ENCODE measurements around the gene BARHL2.

The BARHL2 gene

DNA sequence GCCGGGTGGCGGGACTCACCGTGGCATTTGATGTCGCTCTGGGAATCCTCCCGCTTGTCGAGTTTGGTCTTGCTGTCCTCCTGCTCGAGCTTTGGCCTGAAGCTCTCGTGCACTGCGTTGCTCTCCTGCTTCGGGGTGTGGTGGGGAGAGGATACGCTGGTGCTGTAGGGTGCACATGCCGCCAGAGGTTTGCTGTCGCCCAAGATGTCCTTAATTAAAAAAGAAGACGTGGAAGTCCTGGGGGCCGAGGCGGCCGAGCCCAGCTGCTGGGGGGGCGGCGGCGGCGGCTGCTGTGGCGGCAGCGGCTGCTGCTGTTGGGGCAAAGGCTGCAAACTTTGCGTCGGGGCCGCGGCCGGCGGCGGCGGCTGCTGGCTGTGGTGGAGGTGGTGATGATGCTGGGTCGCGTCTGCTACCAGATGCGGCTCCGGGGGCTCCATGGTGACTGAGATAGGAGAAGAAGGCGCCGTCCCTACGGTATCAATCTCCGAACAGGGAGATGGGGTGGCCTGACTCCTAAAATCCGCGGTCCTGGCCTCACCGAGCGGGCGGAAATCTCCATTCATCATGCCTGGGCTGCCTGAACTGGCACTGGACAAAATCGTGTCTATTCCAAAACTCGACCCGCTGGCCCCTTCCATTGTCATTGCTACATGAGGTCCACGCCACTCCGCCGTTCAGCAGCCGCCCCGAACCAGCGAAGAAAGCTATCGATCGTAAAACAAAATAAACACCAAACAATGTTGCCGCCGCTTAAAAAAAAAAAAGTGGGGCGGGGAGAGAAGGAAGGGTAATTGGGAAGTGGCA is at the start of gene BARHL2:
Gene BARHL2, minus strand, starts transcription at position 751 of the 804 bp plus-strand sequence. Its CDS starts 107 bp downstream, at position 644.
- no peak for DNase-seq (ENCODE audit: low spot score)

DNA sequence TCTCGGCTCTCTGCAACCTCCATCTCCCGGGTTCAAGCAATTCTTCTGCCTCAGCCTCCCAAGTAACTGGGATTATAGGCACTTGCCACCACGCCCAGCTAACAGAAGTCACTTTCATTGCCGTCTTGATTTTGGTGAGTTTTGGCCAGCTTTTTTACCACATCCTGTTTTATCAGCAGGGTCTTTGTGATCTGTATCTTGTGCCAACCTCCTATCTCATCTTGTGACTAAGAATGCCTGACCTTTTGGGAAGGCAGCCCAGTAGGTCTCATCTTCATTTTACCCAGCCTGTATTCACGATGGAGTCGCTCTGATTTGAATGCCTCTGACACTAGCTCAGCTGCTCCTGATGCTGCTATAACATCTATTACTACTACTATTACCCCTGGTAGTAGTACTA is 46.8 kb upstream of the BARHL2 start:
- no peak for DNase-seq (ENCODE audit: low spot score)

DNA sequence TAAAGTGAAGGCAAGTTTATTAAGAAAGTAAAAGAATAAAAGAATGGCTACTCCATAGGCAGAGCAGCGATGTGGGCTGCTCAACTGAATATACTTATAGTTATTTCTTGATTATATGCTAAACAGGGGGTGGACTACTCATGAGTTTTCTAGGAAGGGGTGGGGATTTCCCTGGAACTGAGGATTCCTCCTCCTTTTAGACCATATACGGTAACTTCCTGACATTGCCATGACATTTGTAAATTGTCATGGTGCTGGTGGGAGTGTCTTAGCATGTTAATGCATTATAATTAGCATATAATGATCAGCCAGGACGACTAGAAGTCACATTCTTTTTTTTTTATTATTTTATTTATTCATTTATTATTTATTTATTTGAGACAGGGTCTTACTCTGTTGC is 46.4 kb upstream of the BARHL2 start:
- DNase-seq (ENCODE audit: low spot score), result no peak

DNA sequence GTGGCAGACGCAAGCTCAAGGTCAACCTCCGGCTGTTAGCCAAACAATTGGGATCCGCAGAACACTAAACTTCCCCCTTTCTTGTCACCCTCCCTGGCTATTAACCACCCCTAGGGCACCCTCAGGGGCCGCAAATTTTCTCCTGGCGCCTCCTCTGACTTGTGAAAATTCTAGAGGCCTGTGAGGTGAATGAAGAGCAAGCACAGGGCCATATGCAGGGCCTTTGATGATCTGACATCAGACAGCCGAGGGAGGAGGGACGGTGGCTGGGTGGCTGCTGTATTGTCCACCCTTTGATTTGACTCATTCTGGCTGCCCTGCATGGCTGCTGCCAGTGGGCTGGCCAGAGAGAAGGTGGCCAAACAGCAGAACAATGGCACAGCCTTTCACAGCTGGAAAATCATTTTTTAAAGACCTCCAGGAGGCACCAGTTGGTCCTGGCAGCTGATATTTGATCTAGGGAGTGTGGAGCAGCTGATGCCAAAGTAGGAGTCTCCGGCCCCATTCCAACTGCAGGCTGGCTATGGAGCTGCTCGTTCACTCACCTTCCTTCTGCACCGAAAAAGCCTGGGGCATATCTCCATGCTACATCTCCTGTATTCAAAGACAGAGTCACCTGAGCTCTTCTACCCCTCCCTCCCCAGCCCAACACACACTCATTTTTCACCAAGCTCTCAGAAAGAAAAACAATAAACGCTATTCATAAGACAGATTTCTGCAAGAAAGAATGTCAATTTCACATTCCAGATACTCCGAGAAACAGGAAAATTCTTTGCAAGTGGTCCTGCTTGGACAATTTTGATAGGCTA is 44.9 kb upstream of the BARHL2 start:
- DNase-seq (ENCODE audit: low spot score), result no peak

DNA sequence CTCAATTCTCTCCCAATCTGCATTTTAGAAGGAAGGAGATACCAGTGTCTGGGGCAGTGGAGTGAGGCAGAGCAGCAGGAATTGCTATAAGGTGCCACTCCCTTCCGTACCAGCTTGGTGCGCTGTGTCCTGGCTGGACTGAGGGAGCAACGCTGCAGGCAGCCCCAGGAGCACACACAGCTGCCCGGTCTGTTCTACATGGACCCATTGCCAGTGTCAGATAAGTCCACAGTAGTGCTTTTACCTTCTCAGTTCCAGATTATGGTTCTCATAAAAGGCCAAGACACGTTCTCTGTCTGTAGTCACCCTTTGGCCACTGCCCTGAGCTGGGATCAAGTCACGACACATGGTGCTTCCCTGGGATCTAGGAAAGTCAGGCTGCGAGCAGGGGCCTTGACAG is 44.1 kb upstream of the BARHL2 start:
- DNase-seq (ENCODE audit: low spot score), result no peak

DNA sequence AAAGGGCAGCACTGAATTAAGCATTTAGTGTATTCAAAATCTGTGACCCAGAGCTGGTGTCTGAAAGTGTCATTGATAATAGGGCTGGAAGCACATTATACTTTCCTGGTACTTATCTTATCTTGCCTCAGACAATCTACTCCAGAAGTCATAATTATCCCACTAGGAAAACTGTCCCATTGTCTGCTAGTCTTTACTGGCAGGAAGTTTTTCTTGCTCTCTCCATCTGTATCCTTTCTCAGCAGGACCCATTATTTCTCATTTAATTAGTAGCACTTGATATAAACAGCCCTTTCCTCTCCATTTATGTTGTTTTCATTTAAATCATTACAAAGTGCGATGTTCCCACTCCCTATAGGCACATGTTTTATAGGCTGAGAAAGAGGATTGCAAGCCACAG is 36.5 kb upstream of the BARHL2 start:
- DNase-seq (ENCODE audit: low spot score), result no peak

DNA sequence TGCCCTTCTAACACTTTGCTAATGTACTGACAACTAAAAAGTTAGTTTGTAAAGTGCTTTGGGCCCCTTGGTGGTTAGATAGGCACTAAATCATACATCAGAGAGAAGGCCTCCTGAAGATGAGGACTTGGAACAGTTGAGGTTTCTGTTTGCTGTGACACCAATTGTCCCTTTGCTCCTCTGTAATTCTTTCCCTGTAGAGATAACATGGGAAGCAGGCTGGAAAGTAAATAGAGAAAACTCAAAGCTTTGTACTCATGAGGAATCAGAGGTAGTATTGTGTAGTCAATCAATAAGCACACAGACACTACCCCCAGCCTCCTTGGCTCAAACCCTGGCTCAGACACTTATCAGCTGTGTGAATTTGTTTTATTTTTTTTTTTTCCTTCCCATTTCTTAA is 31.6 kb upstream of the BARHL2 start:
- DNase-seq (ENCODE audit: low spot score), result no peak

DNA sequence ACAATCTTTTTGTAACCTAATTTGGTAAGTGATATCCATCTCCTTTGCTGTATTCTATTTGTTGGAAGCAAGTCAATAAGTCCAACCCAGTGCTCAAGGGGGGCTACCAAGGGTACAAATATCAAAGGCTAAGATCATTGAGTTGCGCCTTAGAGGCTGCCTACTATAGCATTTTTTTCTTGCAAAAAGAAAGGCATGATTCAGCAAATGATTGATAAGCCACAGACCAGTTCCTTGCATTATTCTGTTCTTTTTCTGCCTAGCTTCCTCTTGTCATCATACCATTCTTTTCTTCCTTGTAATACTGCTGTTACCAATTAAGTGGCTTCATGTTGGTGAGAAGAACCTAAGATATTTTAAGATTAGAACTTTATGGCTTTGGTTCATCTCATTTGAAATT is 29.8 kb upstream of the BARHL2 start:
- no peak for DNase-seq (ENCODE audit: low spot score)

DNA sequence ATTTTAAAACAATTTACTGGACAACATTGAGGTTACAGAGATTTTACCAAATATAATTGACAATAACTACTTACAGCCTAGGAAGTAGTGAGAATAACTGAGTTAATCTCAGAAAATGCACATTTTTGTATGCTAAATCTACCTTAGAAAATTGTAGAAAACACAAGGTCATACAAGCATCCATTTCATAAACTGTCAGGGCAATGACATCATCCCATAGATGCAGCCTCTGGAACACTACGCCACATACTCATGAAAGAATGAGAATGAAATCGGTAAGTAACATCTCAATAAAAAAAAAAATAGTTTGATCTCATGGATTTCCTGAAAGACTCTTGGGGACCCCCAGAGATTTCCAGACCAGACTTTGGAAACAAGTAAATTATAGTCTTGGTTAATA is 28.9 kb upstream of the BARHL2 start:
- no peak for DNase-seq (ENCODE audit: low spot score)

DNA sequence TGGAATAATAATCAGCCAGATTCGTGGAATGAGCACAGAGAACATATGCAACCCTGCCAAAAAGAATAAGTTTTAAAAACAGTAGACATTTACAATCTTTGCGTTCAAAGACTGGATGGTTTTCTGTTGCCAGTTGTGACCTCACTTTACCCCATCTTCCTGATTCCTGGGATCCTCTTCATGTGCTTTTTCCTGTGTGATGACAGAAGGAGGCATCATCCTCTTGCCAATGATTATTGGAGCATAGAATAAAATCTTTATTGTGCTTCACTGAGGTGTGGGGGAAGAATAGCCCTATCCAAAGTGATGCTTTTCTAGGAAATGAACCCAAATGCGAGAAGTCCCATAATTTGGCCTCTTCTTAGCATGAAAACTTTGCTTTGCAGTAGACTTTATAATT is 15.0 kb upstream of the BARHL2 start:
- DNase-seq (ENCODE audit: low spot score), result no peak

DNA sequence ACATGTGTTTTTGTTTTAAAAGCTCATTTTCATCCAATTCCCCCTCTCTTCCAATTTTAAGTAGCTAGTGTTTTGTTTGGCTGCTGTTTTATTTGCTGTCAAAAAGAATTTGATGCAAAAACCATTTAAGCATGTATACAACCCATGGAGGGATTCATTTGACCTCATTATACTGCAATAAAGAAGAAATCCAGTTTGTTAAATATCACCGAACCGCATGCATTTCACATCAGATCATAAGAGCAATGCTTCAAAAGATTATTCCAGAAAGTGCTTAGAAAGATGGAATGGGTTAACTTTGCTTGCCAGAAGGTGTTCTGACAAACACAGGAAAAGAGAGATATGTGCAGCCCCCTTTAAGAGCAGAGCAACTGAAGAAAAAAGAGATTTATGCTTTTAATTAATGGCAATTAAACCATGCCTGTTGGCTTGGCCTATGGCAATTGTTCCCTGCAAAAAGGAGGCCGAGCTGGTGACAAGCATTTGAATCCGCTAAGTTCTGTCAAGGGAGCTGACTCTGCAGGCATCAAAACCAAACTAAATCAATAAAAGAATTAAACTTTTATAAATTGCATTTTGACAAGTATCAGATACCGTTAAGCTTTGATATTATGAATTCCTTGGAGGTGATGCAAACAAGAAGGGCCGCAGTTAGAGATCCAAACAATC is 14.4 kb upstream of the BARHL2 start:
- no peak for DNase-seq (ENCODE audit: low spot score)

DNA sequence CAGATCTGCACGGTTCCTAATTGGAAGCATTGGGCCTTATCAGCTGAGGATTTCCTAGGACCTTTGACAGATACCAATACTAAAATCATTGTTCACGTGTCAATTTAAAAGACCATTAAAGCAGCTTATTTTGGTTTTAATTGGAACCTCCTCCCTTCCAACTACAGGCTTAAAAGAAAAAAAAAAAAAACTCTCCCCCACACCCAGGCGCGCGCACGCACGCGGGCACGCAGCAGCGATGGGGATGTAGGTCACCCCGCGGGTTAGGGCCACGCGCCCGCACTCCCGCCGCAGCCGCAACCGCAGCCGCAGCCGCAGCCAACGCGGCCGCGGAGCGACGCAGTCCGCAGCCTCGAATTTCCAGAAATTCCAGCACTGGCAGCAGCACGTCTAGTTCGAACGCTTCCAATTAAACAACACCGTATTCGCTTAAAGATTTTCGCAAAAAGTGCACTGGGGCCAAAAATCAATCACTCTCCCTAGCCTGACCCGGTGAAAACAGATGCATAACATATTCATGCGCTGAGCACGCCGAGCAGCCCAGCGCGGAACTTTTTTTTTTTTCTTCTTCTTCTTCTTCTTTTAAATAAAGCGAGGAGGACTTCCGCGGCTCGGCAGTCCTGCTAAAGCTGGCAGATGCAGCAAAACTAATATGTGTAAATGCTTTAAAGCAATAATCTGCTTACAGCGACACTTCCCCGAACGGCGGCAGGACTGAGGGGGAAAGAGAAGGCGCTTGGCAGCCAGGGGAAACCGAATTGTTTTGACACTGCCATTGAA is 13.3 kb upstream of the BARHL2 start:
- DNase-seq (ENCODE audit: low spot score), result no peak

DNA sequence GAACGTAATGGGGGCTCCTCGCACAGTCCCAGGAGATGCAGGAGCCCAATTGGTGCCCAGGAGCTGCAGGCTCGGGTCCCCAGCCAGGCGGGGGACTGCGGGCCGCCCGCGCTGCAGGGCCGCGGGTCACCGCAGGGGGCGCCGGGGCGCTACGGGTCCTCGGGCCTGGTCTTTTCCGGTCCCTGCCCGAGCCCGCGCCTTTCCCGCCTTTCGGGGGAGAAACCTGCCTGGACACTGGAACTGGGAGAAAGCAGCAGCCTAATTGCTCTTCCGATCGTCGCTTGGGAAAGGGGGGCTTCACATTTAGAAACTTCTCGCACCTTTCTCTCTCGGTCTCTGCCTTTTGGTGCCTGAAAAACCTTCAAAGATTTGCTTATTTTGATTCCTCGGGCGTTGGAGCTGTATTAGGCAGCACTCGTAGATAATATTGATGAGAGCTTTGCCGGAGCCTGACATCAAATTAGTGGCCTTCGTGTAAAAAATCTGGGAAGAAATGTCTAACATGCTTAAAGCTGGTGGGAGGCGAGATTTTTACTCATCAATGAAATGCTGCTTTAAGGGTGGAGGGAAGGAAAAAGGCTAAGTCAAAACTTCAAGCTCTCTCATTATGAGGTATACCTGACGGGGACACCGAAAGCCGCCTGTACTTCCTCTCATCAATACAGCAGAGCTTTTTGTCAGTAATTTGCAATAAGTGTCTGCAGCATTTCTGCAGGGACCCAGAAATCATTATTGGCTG is 12.6 kb upstream of the BARHL2 start:
- no peak for DNase-seq (ENCODE audit: low spot score)

DNA sequence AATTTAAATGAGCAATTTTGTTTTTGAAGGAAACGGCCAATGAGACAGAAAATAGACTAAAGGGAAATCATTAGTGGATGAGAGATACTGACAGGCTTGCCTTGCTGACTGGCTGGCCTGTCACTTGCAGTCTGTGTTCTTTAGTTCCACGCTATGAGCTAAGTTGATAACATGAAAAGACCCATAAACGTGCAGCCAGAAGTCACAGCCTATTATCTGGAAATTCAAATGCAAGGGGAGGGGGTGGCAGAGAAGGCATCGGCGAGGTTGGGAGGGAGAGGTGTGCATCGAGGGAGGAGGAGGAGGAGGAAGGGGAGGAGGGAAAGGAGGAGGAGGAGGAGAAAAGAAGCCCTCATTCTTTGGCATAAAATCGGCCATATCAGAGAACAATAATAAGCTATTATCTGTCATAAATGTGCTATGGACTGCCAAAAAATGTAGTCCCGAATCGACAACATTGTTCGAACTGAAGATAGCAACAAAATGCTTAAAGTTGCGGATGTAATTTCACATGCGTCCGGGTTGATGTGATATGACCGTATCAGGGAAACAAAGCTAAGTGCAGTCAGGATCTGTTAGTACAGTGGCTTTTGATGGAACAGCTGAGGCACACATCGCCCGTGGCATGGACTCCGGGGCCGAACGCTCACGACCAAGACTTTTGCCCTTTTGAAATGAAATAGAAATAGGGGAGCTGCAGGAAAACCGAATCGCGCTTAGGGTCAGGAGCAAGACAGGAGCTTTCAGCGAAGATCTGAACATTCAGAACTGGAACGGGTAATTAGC is 11.6 kb upstream of the BARHL2 start:
- no peak for DNase-seq (ENCODE audit: low spot score)

DNA sequence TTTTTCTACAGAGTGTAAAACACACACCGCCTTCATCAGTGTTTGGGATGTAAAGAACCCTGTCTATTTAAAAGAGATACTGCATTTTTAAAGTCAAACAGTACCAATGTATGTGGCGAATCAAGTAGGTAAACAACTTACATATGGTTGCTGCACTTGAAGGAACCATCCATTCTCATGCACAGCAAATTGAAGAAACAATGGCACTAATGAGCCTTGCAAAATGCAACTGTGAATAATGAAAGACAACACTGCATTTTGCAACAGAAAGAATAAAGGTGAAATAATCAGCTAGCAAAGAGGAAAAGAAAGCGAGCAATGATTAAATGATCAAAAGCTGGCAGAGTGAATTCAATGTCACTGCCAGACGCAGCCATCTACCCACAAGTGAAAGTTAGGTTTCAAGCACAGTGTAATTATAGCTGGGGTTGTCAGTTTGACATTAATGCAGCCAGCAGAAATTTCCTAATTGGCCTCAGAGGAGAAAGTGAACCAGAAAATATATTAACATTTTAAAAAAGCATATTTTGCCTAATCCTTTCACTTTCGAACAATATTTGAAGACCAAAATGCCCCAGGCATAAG is 10.9 kb upstream of the BARHL2 start:
- no peak for DNase-seq (ENCODE audit: low spot score)

DNA sequence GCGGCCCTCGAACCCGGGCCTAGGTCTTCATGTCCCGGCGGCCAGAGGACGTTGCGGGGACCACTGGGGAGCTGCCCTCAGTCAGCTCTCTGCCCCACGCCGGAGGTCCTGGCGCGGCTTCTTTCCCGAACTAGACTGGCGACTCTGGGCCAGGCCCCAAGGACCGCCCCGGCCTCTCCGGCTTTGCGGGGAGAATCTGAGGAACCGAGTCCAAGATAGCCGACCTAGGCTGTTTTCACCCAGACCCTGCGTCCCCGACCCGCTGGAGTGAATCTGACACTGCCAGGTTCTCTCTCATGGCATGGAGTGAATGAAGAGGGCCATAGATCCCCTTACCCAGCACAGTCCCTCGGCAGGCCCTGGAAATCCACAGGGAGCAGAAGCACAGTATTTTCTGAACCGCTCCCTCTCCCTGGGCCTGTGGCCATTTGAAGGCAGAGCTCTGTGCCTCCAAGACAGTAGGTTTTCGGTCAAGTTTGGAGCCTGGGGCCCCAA is 9.9 kb upstream of the BARHL2 start:
- DNase-seq (ENCODE audit: low spot score), result no peak

DNA sequence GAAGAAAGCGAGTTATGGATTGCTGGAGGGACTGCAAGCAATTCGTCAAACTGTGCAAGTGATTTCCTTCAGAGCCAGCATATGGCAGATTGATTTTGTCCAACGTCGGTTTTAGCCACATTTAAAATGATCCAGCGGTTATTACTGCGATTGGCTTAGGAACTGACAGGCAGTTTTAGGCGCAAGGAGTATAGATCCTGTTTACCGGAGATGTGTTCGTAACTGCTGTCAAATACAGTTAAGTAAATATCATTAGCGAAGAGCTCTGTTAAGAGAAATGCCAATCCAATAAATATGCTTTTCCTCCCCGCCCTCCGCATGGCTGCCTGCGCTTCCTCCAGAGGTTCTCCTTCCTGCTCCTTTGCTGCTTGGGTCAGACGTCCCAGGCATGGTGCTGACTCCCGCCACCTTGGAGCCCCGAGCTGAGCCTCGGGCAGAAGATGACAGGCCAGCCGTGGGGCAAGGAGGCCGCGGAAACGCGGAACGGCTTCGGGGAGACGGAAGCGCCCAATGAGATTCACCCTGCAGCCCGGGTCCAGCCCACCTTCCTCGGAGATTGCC is 9.4 kb upstream of the BARHL2 start:
- DNase-seq (ENCODE audit: low spot score), result no peak

DNA sequence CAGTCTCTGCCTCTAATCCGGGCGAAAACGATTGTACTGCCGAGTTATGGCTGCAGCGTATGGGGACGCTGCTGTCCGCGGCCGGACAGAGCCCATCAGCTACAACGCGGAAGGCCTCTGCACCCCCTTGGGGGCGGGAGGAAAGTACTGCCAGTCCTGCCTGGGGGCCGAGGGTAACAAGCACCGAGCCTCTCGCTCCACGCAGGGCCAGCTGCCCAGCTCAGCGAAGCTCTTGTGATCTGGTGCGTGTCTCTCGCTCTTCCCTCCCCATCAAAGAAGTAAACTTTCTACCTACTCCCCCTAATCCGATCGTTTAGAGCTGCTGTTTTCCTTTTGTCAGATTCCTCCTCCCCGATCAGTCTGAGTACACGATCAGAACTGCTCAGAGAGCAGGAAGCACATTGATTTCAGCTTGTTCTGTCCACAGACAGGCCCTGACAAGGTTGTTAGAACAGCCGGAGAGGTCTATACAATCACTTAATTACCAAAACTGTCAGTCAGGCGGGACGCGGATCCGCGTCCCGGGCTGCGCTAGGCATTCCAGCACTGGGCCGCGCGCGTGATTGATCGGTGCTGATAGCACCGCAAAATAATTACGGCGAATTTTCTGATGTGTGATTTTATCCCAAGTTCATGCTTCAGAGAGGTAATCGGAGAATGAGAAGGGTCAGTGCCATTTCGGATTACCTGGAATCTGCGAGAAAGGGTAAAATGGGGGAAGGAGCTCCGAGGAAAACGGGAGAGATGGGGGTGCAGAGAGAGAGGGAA is 8.7 kb upstream of the BARHL2 start:
- no peak for DNase-seq (ENCODE audit: low spot score)
